Astrocyte (in vitro differentiated cells and primary cell): ENCODE measurements around the gene TGM2.

Experiments used
- CTCF ChIP-seq: IDR thresholded peaks from 2 replicates; pipeline ENCODE4 v1.5.1; 2011; ENCODE audit warnings: low read depth, mild to moderate bottlenecking, inconsistent platforms, low read length, moderate library complexity; ENCODE audit not compliant: insufficient read depth
- EZH2 ChIP-seq: IDR thresholded peaks from 2 replicates; pipeline ENCODE4 v1.6.1; 2012; ENCODE audit warnings: mild to moderate bottlenecking, low read length, inconsistent platforms; ENCODE audit not compliant: insufficient read depth

GRCh38 chr20:38115896-38116295 is 49.2 kb downstream of the TGM2 start:
- TF ChIP-seq CTCF (no peak), EZH2 (no peak)
